GM21390 (cell line): ENCODE results near the gene PPP1R2.
A peak's percentile ranks its signal among the peaks of the same experiment; 100 is the strongest.

Experiments used
- ATAC-seq: cut with Tn5 transposase; IDR thresholded peaks from one replicate; pipeline ENCODE4 v1.9.1; 2021; ENCODE audit not compliant: unreplicated experiment

Gene PPP1R2

DNA sequence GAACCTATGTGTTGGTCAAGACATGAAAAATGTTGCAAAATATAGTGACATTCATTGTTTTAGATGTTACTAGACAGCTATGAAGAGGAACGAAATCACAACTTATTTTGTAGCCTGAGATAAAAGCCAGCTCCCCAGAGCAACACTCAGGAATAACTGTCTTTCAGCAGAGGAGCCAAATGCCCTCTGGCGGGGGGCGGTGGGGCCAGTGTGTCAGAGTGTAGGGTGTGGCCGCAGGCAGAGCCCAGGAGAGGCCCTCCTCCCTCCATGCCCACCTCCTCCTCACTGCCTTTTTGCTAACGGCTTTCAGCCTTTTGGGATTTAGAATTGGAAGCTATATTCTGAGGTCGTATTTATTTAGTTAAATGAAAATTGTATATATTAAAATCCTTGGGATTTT, 23.7 kb upstream of the PPP1R2 start:
- ATAC-seq: no peak

DNA sequence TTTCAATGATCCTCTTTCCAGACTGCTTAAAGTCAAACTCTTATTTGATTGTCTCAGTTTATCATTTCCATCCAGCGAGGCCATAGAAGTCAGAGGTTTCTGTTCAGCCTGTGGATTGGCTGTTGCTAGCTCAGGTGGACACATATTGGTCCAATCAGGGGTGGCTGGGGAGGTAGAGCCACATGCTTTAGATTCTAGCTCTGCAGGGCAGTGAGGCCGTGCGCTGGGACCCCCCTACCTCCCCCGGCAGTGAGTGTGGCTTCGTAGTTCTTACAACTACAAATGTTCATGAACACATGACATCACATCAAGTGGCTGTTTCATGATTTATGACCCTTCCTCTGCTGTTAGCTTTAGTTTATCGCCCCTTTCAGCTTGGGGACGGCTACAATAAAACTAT, 22.6 kb upstream of the PPP1R2 start:
- ATAC-seq: no peak

DNA sequence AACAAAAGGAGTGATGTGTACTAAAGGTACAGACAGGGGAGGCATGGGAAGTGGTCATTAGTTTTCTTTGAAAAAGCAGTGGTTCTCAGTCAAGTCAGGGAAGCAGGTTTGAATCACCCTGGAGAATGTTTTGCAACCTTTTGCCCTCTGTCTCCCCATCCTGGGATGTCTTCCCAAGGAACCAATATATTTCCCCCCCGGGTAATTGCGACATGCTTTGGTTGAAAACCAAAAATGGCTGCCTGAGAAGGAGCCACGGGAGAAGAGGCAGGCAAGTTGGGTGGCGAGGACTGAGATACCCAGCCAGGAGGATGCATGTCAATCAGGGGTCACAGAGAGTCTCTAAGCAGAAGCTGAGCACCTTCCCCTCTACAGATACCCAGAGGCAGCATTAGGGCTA, 20.2 kb upstream of the PPP1R2 start:
- ATAC-seq: no peak

DNA sequence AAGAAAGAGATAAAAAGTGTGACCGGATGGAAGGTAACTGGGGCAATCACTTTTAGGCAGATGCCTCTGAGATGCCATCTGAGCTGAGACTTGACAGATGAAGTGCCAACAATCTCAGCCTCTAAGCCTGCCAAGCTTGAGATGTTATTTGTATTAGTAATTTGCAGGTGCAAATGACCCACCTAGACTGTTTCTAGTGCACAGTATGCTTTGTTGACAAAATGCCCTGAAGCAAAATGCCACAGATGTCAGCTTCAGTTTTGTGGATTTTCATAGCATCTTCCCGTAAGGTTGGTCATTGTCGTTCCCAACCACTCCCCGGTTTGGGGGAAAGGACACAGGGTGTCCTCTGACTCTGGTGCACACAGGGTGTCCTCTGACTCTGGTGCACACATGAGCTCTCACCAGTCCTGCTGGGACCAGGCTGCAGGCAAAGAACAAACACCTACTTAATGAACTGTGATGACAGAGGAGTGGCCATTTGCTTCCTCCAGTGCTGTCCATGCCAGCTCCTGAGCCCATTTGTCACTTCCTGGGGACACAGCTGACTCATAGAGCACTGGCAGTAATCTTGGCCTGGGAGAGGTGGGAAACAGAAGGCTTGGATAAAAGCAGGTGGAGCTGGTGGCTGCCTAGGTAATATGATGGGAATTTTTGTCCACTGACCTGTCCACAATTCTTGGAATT, 16.7 kb upstream of the PPP1R2 start:
- no peak for ATAC-seq

DNA sequence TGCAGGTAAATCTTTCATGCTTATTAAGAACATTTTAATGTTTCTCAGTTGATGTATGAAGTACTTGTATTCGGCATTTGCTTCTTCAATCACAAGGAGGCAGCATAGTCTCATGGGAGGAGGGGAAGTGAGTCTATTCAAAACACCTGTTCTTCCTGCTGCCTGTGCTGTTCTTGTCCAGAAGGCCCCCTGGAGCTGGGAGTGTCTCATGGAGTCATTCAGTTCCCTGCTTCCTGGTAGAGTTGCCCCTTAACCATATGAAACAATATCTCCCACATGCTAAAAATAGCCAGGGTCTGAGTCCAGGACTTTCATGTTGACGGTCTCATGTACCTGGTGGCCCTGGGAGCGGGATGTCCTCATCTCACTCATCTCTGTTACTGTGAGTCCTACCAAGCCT, 15.5 kb upstream of the PPP1R2 start:
- ATAC-seq: no peak

DNA sequence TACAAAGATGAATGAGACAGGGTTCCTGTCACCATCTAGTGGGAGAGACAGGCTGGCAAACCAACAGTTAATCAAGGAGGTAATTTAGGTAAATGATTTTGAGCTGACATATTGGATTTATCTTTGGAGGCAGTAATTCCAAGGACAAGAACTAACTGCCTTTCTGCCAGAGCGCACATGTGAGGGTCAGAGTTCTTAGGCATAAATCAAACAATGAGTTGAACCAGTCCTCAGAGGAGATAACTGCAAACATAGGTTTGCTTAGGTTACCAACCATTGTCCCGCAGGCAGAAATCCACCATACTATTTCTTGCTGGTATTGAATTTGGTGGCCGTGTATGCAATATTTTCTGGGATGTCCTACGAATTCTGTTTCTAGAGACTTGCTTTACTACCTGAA, 14.2 kb upstream of the PPP1R2 start:
- no peak for ATAC-seq

DNA sequence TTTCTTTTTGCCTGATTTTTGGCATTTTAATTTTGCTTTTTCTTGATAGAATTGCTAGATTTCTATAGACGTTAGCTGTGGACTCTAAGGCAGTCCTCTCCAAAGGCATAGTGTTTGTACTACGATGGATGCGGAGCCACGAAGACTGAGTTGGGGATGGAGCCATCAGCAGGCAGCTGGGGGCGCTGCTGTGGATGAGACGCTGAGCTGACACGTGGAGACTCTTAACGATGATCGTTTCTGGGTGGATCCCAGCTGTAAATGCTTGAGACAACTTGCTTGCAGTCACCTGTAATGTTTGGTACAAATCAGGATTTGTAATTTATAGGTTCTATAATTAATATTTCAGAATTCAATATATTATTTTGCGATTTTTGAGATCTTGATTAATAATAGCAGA, 13.3 kb upstream of the PPP1R2 start:
- ATAC-seq: no peak

DNA sequence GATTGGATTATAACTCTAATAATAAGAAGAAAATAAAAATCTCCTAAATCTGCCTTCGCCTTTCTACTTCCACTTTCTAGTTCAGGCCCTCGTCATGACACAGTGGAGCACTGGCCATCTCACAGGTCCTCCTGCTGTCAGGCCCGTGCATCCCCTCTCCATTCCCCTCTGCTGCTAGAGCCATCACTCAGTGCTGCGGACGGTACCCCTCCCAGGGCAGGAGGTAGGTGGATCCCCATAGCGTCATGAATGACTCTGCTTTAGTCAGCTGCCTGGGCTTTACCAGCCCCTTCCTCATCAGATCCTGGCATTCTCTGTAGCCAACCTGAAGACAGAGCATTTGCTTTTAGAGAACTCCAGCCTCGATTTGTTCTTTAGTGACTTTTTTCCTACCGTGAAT, 12.0 kb upstream of the PPP1R2 start:
- ATAC-seq: no peak

DNA sequence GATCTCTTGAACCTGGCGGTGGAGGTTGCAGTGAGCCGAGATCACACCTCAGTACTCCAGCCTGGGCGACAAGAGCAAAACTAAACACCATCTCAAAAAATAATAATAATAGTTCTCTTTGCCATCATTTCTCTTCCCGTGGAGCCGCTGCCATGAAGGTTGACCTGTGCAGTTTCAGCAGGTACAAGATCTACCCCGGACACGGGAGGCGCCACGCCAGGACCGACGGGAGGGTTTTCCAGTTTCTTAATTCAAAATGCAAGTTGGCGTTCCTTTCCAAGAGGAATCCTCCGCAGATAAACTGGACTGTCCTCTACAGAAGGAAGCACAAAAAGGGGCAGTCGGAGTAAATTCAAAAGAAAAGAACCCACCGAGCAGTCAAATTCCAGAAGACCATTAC, 11.3 kb upstream of the PPP1R2 start:
- ATAC-seq: no peak

DNA sequence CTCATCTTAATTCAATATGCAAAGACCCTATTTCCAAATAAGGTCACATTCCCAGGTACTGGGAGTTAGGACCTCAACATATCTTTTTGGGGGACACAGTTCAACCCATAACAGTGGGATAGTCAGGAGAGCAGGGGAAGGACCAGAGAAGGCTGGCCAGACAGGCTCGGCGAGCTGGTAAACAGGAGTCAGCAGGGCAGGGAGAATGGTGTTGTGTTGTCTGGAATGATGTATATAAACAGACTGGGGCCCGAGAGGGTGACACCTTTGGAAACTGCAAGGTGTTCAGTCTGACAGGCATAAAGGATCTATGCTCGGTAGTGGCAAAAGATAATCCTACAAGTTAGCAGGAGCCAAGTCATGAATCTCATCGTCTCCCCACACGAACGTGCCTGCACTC, 10.1 kb upstream of the PPP1R2 start:
- no peak for ATAC-seq

DNA sequence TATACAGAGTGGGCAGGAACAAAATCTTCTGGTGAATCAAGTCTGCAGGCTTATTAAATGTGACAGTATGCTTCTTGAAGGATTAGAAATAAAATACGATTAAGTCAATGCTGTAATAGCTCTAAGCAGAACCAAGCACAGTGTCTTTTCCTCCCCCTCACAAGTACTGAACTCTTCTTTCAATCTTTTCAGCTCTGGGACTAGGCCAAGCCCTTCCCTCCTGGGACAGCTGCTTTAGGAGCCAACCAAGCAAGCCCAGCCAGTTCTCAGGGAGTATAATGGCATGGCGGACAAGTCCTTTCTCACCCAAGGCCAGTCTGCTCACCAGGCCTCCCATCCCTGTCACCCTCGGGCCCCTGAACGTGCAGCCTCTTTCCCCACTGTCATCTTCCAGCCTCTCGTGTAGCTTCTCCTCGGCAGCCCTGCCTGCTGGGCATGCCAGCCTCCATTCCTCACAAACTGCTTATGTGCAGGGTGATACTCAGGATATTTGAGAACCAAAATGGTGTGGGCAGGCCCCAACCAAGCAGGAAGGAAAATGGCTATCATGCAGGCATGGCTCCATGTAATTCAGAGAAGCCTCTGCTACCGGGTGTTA, 8.4 kb upstream of the PPP1R2 start:
- no peak for ATAC-seq

DNA sequence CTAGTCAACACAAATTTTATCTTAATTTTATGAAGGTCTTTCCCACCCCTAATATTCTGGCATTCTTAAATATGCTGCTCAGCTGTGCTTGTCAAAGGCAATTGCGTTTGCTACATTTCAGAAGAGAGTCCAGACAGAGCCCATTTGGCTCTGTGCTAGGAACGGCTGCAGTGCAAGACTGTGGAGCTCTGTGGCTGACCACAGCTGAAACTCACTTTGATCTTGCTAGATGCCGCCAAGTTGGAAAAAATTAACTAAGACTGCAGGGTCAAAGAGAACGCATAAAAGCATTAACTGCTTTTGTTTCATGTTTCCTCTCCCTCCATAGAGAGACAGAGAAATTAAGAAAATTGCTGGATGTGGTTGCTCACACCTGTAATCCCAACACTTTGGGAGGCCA, 7.6 kb upstream of the PPP1R2 start:
- no peak for ATAC-seq

DNA sequence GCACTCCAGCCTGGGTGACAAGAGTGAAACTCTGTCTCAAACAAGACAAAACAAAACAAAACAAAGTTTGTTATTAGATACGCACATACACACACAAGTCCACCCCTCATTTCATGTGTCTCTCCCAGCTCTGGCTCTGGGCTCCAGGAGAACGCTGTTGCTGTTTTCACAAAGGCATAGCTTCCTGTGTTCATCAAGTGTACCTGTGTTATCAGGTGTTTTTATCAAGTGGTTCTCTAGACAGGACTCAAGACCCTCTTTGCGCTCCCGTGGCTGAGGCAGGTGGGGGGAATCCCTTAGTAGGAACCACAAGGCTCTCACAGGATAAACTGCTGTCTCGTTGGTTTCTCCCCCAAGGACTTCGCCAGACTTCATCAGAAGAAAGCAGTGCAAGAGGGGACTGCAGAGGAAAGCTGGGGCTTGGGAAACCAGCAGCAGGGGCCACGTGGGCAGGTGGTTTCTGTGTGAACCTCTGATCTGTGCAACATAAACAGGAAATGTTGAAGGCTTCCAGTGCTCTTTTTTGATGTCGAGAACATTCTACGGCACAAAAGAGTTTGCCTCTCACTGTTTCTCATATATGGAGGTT, 6.9 kb upstream of the PPP1R2 start:
- ATAC-seq: peak; percentile 63

DNA sequence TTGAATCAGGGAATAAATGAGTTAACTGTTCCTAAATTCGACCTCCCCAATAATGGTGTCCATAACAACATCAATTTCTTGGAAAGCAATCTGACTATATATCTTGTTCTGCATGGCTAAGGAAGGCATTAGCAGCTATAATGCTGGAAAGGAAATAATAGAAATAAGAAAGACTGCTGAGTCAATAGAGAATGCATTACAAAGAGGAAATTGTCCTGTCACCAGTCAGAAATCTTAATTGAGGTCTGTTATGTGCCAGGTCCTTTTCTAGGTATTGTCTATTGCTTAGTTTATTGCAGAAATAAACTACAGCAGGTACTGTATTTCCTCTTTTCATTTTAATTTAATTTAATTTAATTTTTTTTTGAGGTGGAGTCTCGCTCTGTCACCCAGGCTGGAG, 5.9 kb upstream of the PPP1R2 start:
- no peak for ATAC-seq

DNA sequence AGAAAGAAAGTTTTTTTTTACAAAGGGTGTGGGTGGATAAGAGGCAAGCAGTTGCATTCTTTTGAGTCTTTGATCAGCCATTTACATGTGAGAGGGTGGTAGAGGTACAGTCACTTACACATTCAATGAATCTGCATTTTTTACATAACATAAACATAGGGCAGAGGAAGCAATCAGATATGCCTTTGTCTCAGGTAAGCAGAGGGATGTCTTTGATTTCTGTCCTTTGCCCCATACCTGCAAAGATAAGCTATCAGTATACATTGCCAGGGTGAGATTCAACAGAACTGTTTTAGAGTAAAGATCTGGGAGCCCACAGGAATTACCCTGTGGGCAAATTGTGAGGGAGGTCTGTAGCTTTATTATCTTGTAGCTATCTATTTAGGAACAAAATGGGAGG, 5.4 kb upstream of the PPP1R2 start:
- ATAC-seq: no peak

DNA sequence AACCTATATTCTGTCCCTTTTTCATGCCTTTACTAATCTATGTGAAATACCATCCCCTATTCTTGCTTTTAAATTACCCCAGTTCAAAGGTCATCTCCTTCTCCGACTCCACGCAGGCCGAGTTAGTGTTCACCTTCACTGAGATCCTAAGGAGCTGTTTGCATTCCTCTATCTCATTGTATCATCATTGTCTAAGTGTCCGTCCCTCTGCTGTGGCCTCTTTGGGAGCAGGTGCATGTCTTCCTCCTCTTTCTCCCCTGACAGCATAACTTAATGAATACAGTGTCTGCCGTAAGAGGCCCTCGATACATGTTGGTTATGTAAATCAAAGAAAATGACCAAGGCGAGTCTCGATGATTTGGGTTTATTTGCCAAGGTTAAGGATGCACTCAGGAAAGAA, 4.9 kb upstream of the PPP1R2 start:
- no peak for ATAC-seq

DNA sequence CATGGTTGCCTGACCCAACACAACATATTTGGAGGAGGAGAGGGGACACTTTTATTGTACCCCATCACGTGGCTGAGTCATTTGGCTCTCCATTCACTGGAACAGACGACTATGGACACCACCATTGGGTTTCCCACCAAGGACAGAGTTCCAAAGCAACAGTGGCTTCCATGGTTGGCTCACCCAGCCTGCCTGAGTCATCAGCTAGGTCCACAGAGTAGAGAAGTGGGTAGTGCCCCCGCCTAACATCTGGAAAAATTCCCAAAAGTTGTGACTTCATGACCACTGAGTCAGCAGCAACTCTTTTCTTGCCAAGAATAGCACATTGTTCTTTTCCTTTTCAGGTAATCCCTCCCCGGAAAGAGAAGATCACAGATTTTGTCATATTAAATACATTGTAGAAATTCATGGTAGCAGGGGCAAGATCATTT, 3.0 kb upstream of the PPP1R2 start:
- no peak for ATAC-seq

DNA sequence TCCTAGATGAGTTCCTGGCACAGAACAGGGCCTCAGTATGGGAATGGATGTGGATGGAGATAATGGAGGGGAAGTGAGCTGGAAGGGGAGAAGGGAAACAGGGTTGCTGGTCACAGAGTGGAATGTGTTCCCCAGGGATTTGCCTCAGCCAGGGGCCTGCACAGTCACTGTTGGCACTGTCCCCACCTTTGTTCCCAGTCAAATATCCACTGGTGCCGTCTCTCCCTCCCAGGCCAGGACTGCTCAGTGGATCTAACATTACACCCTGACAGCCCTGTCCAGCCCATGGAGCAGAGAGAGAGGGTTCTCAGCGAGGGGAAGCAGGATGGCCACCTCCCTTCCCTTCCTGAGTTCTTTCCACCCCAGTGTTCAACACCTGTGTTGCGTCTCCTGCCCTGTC, 1.5 kb upstream of the PPP1R2 start:
- ATAC-seq: no peak

DNA sequence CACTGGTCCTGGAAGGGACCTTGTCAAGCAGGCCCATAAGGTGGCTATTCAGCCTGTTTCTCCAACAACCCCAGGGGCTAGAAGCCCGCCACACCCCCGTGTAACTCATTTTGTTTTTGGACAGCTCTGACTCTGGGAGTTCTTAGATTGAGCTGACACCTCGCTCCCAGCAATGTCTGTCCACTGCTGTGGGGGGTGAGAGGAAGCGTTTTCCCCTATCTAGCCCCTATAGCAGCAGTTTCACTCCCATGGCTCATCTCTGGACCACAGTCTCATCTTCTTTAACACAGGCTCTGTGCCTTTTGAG, 1.1 kb upstream of the PPP1R2 start:
- no peak for ATAC-seq

DNA sequence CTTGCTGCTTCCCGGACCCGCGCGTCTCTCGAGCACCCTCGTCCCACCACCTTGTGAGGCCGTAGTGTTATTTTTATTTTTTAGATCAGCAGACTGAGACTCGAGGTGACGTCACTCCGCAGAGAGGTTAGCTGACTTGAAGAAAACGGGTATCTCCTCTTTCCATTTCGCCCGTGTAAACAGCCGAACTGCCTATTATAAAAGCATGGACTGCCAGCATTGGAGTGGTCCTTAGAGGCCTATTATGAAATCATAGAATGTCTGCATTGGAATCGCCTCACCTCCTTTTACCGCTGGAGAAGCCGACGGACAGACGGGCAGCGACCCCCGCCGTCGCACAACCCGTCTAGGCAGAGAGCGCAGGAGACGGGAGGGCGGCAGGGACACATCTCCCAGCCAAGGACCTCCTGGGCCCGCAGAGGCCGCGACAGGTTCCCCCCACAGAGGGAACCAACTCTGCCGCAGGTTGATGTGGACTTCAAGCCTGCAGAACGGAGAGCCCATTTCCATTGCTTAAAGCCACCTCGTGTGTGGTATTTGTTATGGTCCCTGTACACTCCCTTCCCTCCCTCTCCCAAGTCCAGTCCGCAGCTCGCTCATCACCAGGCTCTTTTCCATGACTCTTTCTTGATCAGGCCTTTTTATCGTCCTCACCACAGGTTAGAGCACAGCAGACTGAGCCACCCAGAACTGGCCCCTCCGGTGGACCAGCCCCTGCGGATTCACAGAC, 540 bp upstream of the PPP1R2 start:
- ATAC-seq: no peak

DNA sequence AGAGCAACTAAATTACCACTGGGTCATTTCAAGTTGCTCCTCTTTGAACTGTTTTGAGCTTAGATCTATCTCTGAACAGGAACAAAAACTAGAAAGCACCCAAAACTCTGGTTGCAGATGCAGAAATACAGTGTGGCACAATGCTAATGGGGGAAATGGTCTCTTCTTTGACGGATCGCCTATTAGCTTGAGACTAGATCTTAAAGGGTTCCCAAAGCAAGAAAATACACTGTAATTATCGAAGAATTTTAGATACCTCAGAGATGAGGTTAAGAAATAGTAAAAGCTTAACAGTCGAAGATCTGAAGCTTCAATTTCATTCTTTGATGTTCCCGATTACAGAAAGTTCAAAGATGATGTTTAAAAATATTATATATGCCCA, 818 bp downstream of the PPP1R2 start:
- no peak for ATAC-seq

DNA sequence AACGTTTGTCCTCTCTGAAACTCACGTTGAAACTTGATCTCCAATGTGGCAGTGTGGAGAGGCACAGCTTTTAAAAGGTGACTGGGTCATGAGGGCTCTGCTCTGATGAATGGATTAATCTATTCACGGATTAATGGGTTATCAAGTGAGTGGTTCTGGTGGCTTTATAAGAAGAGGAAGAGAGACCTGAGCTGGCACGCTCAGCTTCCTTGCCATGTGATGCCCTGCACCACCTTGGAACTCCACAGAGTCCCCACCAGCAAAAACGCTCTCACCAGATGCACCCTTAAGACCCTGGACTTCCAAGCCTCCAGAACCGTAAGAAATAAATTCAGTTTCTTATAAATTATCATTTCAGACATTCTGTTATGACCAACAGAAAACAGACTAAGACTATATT, 2.6 kb downstream of the PPP1R2 start:
- no peak for ATAC-seq
